SU-DHL-6 (cell line): ENCODE measurements around the gene PCDHGA6.
"Not testable (repeated sequence)": the region's sequence is repeated elsewhere in the genome, so short reads cannot be mapped to it uniquely, and the experiment has no call there.

Experiments
- CTCF ChIP-seq: fragments of 200-600 bp; sonication (generic); IDR thresholded peaks from one replicate; pipeline ENCODE4 v1.5.1; 2017; ENCODE audit warnings: antibody characterized with exemption, mild to moderate bottlenecking, low read length, moderate library complexity; ENCODE audit not compliant: insufficient read depth, poor library complexity, severe bottlenecking
- EZH2phosphoT487 ChIP-seq: fragments of 200-600 bp; sonication (generic), shearing (Covaris generic); conservative IDR thresholded peaks from 2 replicates; pipeline ENCODE4 v1.6.1; 2018; ENCODE audit warnings: mild to moderate bottlenecking, antibody characterized with exemption, low read length, moderate library complexity, mixed read lengths

- TF ChIP-seq CTCF, EZH2phosphoT487: not testable (repeated sequence)
These were observed 32.8 kb upstream of the PCDHGA6 start for GRCh38 chr5:141340781-141341354.
